Esophagus muscularis mucosa (tissue), 4 donors: ENCODE results near the gene VAT1.
"Not testable (repeated sequence)": the region's sequence is repeated elsewhere in the genome, so short reads cannot be mapped to it uniquely, and the experiment has no call there.

Experiments used
- CTCF ChIP-seq, 3 experiments: fragments of 200-600 bp in 2 of 3; fragments of 450-650 bp in 1 of 3; sonication (generic) in 2 of 3; IDR thresholded peaks; one replicate each; pipeline ENCODE4 v1.5.1; 2017 to 2019; ENCODE audit warnings: antibody characterized with exemption in 3 of 3, mild to moderate bottlenecking in 2 of 3, moderate library complexity in 1 of 3
- EP300 ChIP-seq: sonication (generic); formaldehyde crosslinking; IDR thresholded peaks from one replicate; pipeline ENCODE4 v1.6.1; 2017; ENCODE audit warnings: antibody characterized with exemption
- POLR2A ChIP-seq: fragments of 450-650 bp; IDR thresholded peaks from one replicate; pipeline ENCODE4 v1.6.1; 2017; ENCODE audit warnings: antibody characterized with exemption, moderate library complexity, mild to moderate bottlenecking, low read depth
- POLR2AphosphoS5 ChIP-seq, 2 donors: sonication (generic); formaldehyde crosslinking; IDR thresholded peaks; one replicate each; pipeline ENCODE4 v1.6.1; 2017; ENCODE audit warnings: antibody characterized with exemption in 2 of 2

- TF ChIP-seq CTCF (IDR thresholded peaks at IDR 0.05); POLR2AphosphoS5 (IDR thresholded peaks at IDR 0.05); POLR2A; EP300: not testable (repeated sequence)
Measured at GRCh38 chr17:42993913-42994312, 28.3 kb downstream of the VAT1 start.
